ENCODE results near the gene LRRFIP1. TPM values are rescaled to one million over a fixed set of nuclear protein-coding genes. Genes with fewer than 3 reads are reported as not detected.

Gene LRRFIP1
- total and polyA plus RNA-seq, 2 donors (not counting 3 experiments of a cell fraction or from before 2014, with no cell fraction given), result 39.2 to 179 TPM

DNA sequence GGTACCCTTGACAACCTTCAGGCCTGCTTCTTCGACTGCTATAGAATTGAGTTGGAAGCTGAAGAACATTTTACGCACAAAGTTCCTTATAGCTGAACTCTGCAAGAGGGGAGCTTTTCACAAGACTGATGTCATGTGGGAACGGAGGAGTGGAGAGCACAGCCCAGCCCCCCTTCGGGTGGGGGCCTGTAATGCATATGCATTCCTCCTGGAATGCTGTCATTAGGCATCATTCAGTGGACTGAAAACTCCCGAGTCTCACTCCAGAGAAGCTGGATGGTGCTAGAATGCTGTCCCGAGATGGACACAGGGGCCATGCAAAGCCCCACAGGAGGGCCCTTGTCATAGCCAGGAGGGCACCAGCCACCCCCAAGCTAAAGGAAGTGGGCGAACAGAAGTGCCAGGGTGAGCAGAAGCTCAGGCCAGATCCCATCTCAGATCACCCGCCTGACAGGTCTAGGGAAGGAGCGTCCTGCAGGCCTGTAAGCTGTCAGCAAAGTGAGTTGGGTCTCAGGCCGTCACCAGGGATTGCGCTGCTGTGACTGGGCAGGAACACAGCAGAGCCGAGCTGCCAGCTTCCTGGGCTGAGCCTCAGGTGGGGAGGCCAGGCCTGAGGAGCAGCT, 127.3 kb downstream of the LRRFIP1 start:
- no peaks in the 10 kb centered on the region for H3K27me3 ChIP-seq (ENCODE audit: control insufficient read depth in 2 of 2, insufficient read depth in 2 of 2, low read length in 2 of 2)
- no peaks in the 10 kb centered on the region for H3K9me1 ChIP-seq (replicated peaks; ENCODE audit: control insufficient read depth, extremely low read depth, insufficient read depth, low read length)
- H3K79me2 ChIP-seq (ENCODE audit: control insufficient read depth, insufficient read depth, low read length), result peaks cover 2% of the 10 kb centered on the region
- H4K20me1 ChIP-seq (replicated peaks; ENCODE audit: control insufficient read depth, extremely low read depth, insufficient read depth, low read length), result no peaks in the 10 kb centered on the region
- ChIA-PET CTCF (interaction anchor here (1.6 to 2.3 kb wide), 3 partner anchors 10 to 82 kb away, joined by 4 to 21 read pairs (median 13); no protein-coding TSS in a partner anchor), POLR2A (no interaction called here)
- no peak overlapping the region for H2AFZ ChIP-seq (ENCODE audit: low read depth, low read length)
- no peaks in the 10 kb centered on the region for H3K9me3 ChIP-seq (replicated peaks; ENCODE audit: control insufficient read depth, insufficient read depth, low read length)
- peaks cover 29 to 48% of the 10 kb centered on the region in 2 experiments for H3K36me3 ChIP-seq (ENCODE audit: control insufficient read depth in 2 of 2, extremely low read depth in 1 of 2, insufficient read depth in 2 of 2, low read length in 2 of 2)
- DNase-seq (ENCODE audit: low read depth, low spot score), result no peak
- no peak overlapping the region for H3K27ac ChIP-seq (ENCODE audit: insufficient read depth, low read depth, low read length)
- no peak for FAIRE-seq
- no peaks in the 10 kb centered on the region for H3K4me1 ChIP-seq (ENCODE audit: control insufficient read depth, extremely low read depth, insufficient read depth, low read length)
- H3K4me3 ChIP-seq (replicated peaks in 1 of 3; ENCODE audit: insufficient read depth in 1 of 3, low read depth in 1 of 3, low read length in 3 of 3), result no peak overlapping the region
- TF ChIP-seq FOS (IDR thresholded peaks at IDR 0.05; ENCODE audit: borderline replicate concordance, insufficient read depth, low read length), result no peak
- no peak for TF ChIP-seq EZH2 (IDR thresholded peaks at IDR 0.05; ENCODE audit: borderline replicate concordance, low read depth, low read length, severe bottlenecking)
- BruUV-seq (replicated peaks), result no TSS peak
- H3K9ac ChIP-seq (replicated peaks; ENCODE audit: extremely low read depth, insufficient read depth, low read length), result no peak overlapping the region
- intact Hi-C loops (cut with micrococcal nuclease) (no loop called here), dilution Hi-C loops (cut with MboI; ENCODE audit: extremely low pct_ligation_motif_present, low sequenced_read_pairs) (no loop called here)
- H3K4me2 ChIP-seq (ENCODE audit: insufficient read depth, low read length), result no peak overlapping the region

DNA sequence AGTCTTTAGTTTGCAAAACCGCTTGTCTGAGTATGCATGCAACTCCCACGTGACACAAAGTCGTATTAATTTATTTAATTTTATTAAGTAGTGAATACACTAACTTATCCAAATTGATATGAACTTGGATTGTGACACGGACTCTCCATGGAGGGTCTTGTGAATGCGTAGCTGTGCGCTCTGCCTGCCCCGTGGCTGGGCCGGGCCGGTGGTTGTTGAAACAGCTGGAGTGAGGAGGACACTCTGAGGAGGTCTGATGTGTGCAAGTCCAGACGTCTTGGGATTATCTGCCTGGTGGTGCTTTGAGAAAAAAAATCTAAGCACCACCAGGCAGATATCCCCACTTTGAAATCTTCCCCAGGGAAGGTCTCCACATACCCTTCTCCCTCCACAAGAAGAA, 130.2 kb downstream of the LRRFIP1 start:
- intact Hi-C loops (cut with micrococcal nuclease), result no loop called here
- no peak overlapping the region for H3K27ac ChIP-seq (ENCODE audit: insufficient read depth, low read depth, low read length)
- no TSS peak for BruUV-seq (replicated peaks)
- FAIRE-seq, result no peak
- H3K27me3 ChIP-seq (ENCODE audit: control insufficient read depth in 2 of 2, insufficient read depth in 2 of 2, low read length in 2 of 2), result no peaks in the 10 kb centered on the region
- no peaks in the 10 kb centered on the region for H3K9me3 ChIP-seq (replicated peaks; ENCODE audit: control insufficient read depth, insufficient read depth, low read length)
- POLR2A ChIA-PET, result no interaction called here
- H3K4me2 ChIP-seq (ENCODE audit: insufficient read depth, low read length), result no peak overlapping the region
- H3K4me3 ChIP-seq (replicated peaks in 1 of 3; ENCODE audit: insufficient read depth in 1 of 3, low read depth in 1 of 3, low read length in 3 of 3), result no peak overlapping the region
- no peak overlapping the region for H2AFZ ChIP-seq (ENCODE audit: low read depth, low read length)
- H3K4me1 ChIP-seq (ENCODE audit: control insufficient read depth, extremely low read depth, insufficient read depth, low read length), result no peaks in the 10 kb centered on the region
- no peak overlapping the region for H3K9ac ChIP-seq (replicated peaks; ENCODE audit: extremely low read depth, insufficient read depth, low read length)
- H4K20me1 ChIP-seq (replicated peaks; ENCODE audit: control insufficient read depth, extremely low read depth, insufficient read depth, low read length), result no peaks in the 10 kb centered on the region
- peaks cover 35 to 45% of the 10 kb centered on the region in 2 experiments for H3K36me3 ChIP-seq (ENCODE audit: control insufficient read depth in 2 of 2, extremely low read depth in 1 of 2, insufficient read depth in 2 of 2, low read length in 2 of 2)
- H3K9me1 ChIP-seq (replicated peaks; ENCODE audit: control insufficient read depth, extremely low read depth, insufficient read depth, low read length), result no peaks in the 10 kb centered on the region
- H3K79me2 ChIP-seq (ENCODE audit: control insufficient read depth, insufficient read depth, low read length), result no peaks in the 10 kb centered on the region
- no peak for DNase-seq (ENCODE audit: low read depth, low spot score)
- no peak for TF ChIP-seq EZH2 (IDR thresholded peaks at IDR 0.05; ENCODE audit: borderline replicate concordance, low read depth, low read length, severe bottlenecking)
- no peak for TF ChIP-seq POLR2AphosphoS5 (IDR thresholded peaks at IDR 0.05; ENCODE audit: insufficient read depth, low read depth, low read length)
- TF ChIP-seq, protein P1, sequence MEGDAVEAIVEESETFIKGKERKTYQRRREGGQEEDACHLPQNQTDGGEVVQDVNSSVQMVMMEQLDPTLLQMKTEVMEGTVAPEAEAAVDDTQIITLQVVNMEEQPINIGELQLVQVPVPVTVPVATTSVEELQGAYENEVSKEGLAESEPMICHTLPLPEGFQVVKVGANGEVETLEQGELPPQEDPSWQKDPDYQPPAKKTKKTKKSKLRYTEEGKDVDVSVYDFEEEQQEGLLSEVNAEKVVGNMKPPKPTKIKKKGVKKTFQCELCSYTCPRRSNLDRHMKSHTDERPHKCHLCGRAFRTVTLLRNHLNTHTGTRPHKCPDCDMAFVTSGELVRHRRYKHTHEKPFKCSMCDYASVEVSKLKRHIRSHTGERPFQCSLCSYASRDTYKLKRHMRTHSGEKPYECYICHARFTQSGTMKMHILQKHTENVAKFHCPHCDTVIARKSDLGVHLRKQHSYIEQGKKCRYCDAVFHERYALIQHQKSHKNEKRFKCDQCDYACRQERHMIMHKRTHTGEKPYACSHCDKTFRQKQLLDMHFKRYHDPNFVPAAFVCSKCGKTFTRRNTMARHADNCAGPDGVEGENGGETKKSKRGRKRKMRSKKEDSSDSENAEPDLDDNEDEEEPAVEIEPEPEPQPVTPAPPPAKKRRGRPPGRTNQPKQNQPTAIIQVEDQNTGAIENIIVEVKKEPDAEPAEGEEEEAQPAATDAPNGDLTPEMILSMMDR (IDR thresholded peaks at IDR 0.05; ENCODE audit: extremely low read depth in 1 of 2, insufficient read depth in 1 of 2, low read depth in 1 of 2, low read length in 2 of 2), result no peak
- no peak for TF ChIP-seq MYC (IDR thresholded peaks at IDR 0.05; ENCODE audit: low read depth, low read length)
- TF ChIP-seq, protein P2, sequence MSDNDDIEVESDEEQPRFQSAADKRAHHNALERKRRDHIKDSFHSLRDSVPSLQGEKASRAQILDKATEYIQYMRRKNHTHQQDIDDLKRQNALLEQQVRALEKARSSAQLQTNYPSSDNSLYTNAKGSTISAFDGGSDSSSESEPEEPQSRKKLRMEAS (IDR thresholded peaks at IDR 0.05; ENCODE audit: insufficient read depth, insufficient read length), result no peak
- TF ChIP-seq GATA2 (IDR thresholded peaks at IDR 0.05; ENCODE audit: insufficient read depth, insufficient read length, low read depth, low read length), result no peak
- TF ChIP-seq JUN (IDR thresholded peaks at IDR 0.05; ENCODE audit: borderline replicate concordance, insufficient read depth, insufficient read length, low read depth), result no peak
- TF ChIP-seq POLR2A (IDR thresholded peaks at IDR 0.05; ENCODE audit: low read depth, low read length), result no peak
- TF ChIP-seq FOS (IDR thresholded peaks at IDR 0.05; ENCODE audit: borderline replicate concordance, insufficient read depth, low read length), result no peak
- CTCF ChIA-PET, result interaction anchor here (1.5 kb wide), 2 partner anchors 12 to 17 kb away, joined by 3 to 4 read pairs; no protein-coding TSS in a partner anchor
- dilution Hi-C loops (cut with MboI; ENCODE audit: extremely low pct_ligation_motif_present, low sequenced_read_pairs), result no loop called here

Measured in endothelial cell of umbilical vein (primary cell).